SU-DHL-6 (cell line): ENCODE measurements around the gene ACAA1.

Experiments used
- CTCF ChIP-seq: fragments of 200-600 bp; sonication (generic); IDR thresholded peaks from one replicate; pipeline ENCODE4 v1.5.1; 2017; ENCODE audit warnings: antibody characterized with exemption, mild to moderate bottlenecking, low read length, moderate library complexity; ENCODE audit not compliant: insufficient read depth, poor library complexity, severe bottlenecking
- EZH2phosphoT487 ChIP-seq: fragments of 200-600 bp; sonication (generic), shearing (Covaris generic); conservative IDR thresholded peaks from 2 replicates; pipeline ENCODE4 v1.6.1; 2018; ENCODE audit warnings: mild to moderate bottlenecking, antibody characterized with exemption, low read length, moderate library complexity, mixed read lengths

- TF ChIP-seq CTCF (no peak), EZH2phosphoT487 (no peak)
These were observed at the start of gene ACAA1 for GRCh38 chr3:38136777-38137614.
